OCI-LY7 (cell line): ENCODE measurements around the gene HABP2.

Source experiments
- EZH2phosphoT487 ChIP-seq: fragments of 200-600 bp; sonication (generic); IDR thresholded peaks from 2 replicates; pipeline ENCODE4 v1.6.1; 2018; ENCODE audit warnings: low read depth, borderline replicate concordance, mild to moderate bottlenecking, mixed run types, antibody characterized with exemption, low read length, moderate library complexity, mixed read lengths
- TF ChIP-seq, protein P1 (sequence below): fragments of 200-600 bp; sonication (generic); conservative IDR thresholded peaks from 2 replicates; pipeline ENCODE4 v1.5.1; 2014; ENCODE audit warnings: mild to moderate bottlenecking, antibody characterized with exemption, low read length, moderate library complexity, mixed read lengths

DNA sequence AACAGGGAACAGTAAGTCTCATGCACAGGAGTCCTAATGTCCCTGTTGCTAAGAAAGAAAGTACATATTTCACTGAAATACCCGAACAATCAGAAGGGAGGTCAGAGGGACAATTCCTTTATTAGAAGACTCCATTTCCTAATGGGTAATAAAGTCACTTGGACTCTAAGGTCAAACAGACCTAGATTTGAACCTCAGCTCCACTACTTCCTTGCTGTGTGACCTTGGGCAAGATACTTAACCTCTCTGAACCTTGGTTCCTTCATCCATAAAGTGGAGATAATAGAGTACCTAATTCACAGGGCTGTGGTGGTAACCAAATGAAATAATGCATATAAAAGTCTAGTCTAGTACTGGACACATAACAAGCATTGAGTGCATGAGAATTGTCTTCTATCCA, 29.2 kb upstream of the HABP2 start:
- TF ChIP-seq, protein P1, sequence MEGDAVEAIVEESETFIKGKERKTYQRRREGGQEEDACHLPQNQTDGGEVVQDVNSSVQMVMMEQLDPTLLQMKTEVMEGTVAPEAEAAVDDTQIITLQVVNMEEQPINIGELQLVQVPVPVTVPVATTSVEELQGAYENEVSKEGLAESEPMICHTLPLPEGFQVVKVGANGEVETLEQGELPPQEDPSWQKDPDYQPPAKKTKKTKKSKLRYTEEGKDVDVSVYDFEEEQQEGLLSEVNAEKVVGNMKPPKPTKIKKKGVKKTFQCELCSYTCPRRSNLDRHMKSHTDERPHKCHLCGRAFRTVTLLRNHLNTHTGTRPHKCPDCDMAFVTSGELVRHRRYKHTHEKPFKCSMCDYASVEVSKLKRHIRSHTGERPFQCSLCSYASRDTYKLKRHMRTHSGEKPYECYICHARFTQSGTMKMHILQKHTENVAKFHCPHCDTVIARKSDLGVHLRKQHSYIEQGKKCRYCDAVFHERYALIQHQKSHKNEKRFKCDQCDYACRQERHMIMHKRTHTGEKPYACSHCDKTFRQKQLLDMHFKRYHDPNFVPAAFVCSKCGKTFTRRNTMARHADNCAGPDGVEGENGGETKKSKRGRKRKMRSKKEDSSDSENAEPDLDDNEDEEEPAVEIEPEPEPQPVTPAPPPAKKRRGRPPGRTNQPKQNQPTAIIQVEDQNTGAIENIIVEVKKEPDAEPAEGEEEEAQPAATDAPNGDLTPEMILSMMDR = no peak
- TF ChIP-seq EZH2phosphoT487 = no peak
